NCI-H2196 (cell line): ENCODE results near the gene NCOA6.
"Not testable (repeated sequence)": the region's sequence is repeated elsewhere in the genome, so short reads cannot be mapped to it uniquely, and the experiment has no call there.

Experiments used
- DNase-seq: peaks from one replicate; lab custom pipeline; 2025; ENCODE audit not compliant: unreplicated experiment; lab: John Stamatoyannopoulos, UW

The NCOA6 gene

DNA sequence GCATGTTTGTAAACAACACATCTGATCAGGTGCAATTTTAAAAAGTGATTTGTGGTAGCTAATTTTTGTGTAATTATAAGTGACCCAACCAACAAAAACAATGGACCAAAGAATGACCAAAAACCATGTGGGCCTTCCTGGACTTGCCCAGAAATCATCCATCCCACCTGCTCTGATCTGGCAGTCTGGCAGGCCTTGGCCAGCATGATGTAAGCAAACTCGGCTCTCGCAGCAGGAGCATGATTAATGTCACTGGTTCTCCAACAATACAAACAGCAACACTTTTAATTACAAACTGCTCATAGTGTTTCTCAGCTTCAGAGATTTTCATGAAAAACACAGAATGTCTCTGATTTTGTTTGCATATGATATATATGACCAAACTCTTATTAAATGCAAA, 105.2 kb downstream of the NCOA6 start:
- DNase-seq: no peak

DNA sequence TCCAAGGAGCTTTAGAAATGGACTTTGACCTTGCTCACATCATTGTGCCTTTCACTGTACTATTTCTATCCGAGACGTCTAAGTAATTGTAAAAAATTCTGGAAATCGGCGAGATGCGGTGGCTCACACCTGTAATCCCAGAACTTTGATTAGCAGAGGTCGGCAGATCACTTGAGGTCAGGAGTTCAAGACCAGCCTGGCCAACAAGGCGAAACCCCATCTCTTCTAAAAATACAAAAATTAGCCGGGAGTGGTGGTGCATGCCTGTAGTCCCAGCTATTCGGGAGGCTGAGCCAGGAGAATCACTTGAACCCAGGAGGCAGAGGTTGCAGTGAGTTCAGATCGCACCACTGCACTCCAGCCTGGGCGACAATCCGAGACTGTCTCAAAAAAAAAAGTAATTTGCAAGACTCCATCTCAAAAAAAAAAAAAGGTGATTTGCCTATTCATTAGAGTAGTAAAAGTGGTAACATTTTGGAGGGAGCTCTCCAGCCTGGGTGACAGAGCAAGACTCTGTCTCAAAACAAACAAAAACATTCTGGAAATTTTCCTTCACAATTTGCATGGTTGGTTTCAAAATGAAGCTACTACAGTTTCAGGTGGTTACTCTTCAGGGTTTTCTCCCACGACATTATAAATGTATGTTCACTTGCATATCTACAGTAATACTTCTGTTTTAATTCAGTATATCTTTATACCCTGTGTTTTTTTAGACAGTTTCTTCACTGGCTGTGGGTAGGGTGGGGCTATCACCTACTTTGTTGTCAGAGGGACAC, 106.0 kb downstream of the NCOA6 start:
- DNase-seq: not testable (repeated sequence)

DNA sequence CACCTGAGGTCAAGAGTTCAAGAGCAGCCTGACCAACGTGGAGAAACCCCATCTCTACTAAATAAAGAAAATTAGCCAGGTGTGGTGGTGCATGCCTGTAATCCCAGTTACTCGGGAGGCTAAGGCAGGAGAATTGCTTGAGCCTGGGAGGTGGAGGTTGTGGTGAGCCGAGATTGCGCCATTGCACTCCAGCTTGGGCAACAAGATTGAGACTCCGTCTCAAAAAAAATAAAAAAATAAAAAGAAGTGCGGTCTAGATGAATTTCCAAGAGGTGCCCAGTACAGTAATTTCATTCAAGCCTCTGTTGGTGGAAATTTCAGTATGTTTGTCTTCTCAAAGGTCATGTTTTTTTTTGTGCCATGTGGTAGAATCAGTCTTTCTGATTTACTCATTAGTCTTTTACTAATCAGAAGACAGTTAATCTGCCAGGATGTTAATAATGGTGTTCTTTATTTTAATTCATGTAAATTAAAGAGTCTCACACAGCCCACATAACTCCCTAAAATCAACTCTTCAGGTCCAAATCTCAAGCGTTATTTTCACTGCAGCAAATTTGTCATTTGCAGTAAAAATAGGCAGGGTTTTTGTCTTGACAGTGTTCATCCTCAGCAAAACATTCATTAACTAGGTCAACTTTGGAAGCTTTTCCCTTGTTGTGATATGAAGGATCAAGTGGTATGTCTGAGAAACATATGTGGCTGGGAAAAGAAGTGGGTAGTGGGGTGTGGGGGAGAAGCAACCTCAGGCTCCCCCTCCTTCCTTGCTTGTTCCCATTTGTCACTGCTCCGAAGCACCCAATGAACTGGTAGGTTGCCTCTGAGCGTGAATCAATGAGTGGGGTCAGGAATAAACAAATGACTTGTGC, 108.0 kb downstream of the NCOA6 start:
- no peak for DNase-seq

DNA sequence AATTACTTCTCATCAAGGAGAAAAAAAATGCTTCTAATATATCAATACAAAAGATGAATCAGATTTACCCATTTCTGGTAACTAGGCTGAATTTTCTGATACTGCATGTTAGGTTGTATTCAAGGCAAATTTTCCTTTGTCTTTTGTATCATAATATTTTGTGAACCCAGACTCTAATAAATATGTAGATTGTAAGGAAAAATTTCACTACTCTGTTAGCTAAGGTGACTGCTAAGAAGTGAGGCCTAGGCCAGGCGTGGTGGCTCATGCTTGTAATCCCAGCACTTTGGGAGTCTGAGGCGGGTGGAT, 108.6 kb downstream of the NCOA6 start:
- no peak for DNase-seq

DNA sequence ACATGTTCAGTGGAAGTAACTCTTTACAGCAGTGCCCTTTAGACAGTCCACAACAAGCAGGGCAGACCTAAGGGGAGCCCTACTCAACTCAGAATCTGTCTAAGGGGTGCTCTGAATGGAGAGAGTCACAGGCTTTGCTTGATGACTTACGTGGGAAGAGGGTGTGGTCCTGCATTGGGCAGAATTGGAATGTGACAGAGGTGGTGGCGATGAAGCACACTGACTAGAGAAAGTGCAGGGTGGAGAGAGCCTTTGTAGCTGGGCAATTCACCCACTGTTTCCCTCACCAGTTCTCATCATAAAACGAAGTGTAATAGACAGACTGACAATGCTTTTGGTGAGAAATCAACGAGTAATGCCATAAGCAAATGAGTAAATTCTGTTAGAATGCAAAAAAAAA, 110.1 kb downstream of the NCOA6 start:
- no peak for DNase-seq

DNA sequence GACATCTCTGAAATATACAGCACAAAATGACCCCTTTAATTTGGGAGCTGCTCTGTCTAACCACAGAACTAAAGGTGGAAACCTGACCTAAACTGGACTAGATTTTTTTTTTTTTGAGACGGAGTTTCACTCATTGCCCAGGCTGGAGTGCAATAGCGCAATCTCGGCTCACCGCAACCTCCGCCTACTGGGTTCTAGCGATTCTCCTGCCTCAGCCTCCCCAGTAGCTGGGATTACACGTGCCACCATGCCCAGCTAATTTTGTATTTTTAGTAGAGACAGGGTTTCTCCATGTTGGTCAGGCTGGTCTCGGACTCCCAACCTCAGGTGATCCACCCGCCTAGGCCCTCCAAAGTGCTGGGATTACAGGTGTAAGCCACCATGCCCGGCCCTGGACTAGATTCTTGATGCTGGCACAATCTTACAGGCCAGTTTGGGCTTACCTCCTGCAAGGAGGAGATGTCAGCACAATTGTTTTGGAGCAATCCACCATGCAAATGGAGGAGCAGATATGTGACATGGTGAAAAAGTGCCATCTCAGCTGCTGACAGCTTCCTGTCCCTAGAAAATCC, 111.4 kb downstream of the NCOA6 start:
- DNase-seq: not testable (repeated sequence)

DNA sequence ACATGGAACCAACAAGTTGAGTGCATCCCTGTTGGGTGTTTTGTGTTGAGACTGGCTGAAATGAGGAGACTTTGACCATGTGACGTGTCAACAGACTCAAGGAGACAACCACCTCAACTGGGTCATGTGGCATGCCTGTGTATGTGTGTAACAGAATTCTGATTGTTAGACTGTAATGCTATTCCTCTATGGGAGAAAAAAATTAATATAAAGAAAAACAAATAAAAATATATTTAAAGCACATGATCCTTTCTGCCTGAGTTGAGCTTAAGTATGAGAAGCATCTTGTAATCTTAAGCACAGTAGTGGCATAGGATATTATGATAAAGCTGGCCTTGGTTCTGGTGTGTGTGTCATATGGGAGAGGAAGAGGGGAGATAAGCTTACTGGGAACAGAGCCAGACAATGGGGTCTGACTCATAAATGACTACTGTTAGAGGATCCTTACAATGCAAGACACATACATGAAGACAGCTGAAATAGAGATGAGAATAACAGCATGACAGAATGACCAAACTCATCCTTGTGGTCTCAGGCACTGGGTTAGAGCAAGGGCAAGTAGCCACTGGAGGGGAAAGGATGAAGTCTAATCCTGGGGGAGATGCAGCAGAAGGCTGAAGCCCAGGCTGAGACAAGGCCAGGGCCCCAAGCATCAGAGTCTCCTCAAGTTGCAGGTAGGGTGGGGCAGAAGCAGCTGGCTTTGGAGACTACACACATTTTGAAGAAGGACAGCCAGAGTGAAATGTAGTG, 112.1 kb downstream of the NCOA6 start:
- no peak for DNase-seq

DNA sequence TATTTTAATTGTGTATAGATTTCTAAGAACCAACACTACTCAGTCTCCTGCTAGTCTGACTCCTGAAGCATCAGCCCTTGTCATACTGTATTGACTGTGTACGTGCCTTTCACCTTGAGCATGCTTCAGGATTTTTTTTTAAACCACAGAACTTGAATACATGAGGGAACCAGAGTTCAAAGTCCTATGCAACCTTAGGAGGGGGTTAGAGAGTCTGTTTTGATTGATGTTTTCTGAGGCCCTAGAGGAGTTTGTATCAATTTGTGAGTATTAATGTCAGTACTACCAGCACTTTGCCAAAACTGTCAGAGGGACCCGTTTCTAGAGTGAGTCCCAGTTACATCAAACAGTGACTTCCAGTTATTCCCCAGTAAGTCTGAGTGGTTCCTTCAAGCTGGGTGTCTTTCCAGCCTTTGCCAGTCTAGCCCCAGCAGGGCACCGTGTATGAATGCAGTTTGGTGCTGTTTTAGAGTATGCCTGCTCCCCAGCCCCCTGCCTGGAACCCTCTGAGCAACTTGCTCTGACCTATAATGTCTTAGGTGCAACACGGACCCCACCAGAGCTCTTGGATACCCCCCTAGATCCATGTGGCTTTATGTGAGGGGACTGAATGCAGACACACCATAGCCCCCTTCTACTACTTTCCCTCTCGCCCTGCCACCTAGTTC, 112.8 kb downstream of the NCOA6 start:
- no peak for DNase-seq

DNA sequence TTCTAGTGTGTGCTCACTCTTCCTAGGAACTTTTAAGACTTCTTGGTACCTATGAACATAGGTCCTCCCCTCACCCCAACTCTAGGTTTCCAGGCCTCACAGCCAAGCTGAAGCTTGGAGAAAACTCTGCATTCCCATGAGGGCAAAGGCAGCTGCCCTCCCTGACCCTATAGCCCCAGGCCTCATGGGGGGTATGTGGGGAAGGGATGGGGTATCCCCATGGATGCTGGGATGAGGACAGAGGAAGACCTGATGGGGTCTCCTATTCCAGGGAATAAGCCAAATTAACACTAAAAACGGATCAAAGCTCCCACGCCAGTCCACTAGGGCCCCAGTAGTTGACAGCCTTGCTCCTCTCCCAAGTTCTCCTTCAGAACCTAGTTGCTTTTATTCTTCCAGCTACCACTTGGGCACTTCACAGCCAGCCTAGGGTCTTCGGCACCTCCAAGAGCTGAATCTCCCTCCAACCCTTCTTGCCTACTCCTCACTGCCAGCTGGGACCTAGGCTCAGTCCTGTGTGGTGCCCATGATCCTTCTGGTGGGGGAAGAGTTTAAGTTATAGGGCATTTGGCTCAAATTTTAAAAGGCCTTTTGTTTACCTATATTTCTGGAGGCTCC, 113.5 kb downstream of the NCOA6 start:
- DNase-seq: no peak

DNA sequence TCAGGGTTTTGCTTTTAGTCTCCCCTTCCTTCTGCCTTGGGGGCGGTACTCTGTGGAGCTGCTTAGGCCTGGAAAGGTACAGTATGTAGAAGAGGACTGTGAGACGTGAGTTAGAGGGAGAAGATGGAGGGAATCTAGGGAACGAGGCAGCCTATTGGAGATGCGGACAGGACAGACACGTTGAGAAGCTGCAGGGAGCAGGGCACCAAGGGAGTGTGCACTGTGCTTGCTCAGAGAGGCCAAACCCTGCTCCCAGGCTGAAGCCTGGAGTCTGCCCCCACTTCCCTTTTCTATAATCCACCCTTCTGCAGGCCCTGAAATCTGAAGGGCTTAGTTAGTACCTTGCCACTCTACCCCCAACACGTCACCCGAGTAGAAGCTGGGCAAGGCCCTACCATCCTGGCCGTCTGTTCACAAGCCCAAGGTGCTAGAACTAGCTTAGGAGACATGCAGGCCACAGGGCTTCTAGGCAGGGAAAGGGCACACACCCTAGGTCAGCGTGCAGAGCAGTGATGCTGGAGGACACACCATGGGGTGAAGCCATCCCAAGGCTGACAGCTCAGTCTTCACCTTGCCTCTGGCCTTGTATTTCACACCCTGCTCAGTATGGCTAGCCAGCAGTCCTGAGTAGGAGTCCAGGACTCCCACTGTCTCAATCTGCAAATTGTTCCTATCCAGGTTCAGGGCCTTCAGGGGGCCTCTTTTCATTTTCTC, 114.4 kb downstream of the NCOA6 start:
- DNase-seq: no peak

DNA sequence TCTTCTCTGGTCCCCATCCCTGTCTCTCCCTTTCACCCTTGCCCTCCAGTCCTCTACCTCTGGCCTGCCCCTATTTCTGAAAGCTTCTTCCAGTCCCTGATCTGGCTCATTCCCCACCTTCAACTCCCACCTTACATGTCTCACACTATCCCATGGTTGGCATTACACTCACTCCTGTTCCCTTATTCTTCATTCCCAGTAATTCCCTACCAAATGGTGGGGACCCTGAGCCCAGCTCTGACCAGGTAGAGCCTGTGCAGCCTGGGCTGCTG, 114.9 kb downstream of the NCOA6 start:
- no peak for DNase-seq

DNA sequence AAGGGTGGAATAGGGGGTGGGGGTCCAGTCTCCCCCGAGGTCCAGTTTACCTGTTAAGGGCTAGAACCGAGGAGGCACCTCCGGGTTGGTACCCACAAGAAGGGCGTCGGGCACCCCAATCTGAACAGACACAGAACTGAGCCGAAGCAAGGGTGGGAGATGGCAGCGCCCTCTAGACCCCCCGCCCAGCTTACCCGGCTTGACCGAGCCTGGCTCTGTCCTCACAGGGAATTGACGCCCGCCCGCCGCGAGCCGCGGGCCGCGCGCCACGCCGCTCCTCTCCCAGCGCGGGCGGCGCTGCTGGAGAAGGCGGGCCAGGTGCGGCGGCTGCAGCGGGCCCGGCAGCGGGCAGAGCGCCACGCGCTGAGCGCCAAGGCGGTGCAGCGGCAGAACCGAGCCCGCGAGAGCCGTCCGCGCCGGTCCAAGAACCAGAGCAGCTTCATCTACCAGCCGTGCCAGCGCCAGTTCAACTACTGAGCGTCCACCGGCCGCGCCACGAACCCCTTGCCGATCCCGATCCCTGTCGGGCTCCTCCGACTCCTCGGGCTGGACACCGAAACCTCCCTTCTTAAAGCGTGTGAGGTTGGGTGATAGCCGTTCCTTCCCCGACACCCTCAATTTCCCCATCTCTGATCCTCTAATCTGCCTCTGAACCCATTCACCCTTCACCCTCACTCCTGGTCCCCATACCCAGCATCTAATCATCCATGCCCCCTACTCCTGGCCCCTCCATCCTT, 115.5 kb downstream of the NCOA6 start:
- DNase-seq: peak; percentile 65

DNA sequence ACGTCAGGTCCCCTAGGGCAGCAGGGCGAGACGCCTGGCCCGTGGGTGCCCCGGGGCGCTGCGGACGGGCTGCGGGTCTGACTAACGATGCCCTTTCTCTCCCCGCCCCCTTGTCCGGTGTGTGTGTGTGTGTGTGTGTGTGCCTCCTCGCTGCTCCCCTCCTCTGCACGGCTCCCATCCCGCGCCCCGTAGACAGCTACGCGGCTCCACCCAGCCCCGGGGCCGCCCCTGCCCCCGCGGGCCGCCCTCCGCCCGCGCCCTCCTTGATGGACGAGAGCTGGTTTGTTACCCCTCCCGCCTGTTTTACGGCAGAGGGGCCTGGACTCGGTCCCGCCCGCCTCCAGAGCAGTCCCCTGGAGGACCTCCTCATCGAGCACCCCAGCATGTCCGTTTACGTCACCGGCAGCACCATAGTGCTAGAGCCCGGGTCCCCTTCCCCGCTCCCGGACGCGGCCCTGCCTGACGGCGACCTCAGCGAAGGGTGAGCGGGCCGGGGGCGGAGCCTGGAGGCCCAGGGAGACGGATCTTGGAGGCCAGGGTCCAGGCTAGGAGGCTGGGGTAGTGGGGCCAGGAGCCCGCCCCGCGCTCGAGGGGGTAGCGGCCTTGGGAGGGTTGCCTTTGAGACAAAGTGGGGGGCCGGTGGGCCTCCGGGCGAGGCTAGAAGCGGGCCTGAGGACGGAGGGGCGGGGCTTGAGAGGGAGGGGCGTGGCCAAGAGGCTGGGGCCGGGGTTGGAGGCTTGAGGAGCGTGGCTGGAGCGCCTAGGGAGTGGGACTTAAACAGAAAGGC, 116.2 kb downstream of the NCOA6 start:
- peak; percentile 84 for DNase-seq

DNA sequence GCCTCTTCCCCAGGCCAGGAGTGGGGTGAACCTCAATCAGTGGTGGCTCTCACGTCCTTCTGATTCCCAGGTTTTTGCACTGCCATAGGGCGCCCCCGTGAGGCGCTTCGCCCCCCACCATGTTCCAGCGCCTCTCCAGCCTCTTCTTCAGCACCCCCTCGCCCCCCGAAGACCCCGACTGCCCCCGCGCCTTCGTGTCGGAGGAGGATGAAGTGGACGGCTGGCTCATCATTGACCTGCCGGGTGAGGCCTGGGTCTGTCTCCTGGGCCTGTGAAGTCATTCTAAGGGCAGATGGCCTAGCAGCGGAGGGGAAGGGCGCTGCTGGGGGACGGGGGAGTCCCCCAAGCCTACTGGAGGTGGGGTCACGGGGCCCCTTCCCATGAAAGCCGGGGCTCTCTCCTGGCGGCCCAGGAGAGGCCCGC, 116.8 kb downstream of the NCOA6 start:
- peak; percentile 34 for DNase-seq

DNA sequence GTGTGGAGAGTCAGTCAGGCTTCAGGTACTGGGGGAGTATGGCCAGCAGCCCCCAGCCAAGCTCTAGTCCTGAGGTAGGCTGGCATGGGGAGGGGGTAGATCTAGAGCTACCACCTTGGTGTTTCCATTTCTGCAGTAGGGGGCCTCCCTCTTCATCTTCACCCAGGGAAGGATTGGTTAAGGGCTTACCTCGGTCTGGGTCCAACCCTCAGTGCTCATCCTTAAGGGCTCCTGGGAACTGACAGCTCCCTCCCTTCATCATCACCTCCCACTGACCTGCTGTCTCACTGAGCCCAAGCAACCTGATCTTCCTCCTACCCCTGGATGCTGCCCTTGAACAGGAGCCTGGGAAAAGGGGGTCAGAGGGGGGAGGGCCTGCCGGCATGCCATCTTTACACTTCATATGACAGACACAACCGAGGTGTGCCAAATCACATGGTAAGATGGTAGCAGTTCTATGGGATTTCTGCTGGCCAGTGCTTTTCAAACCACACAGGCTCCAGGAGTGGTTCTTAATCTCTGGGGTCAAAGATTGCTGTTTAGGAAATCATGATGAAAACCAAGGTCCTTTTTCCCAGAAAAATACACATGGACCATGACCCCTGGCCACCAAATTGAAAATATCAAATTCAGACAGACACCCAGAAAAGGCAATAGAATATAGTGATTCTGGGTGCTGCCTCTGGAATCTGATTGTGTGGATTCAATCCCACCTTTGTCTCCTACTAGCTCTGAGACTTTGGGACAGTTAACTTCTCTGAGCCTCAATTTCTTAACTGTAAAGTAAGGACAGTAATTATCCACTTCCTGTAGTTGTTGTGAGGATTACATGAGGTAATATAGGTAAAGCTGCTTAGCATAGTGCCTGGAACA, 118.3 kb downstream of the NCOA6 start:
- no peak for DNase-seq

DNA sequence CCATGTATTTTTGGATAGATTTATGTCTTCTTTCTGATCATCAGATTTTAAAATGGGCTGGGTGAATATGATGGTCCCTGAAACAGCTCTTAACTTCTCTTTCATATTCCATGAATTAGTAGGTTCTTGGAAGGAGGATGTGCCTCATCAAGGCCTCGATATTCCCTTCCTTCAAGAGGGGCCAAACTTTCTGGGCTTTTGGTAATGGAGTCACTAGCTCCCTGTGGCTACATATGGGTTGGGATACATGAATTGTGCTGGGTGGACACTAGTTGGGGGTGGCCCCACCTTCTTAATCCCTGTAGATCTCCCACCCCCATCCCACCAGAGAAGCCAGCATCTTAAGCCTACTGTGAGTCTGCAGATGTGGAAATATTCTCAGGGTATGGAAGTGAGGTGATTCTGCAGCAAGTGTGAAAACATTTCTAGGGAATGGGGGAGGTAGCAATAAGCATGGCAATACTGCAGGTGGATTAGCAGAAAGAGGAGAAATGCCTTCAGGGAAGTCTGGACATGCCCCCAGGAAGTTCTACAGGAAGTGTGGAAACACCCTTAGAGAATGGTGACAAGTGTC, 119.1 kb downstream of the NCOA6 start:
- no peak for DNase-seq
